ENCODE measurements around the gene ALDH1A2. TPM values are rescaled to one million over a fixed set of nuclear protein-coding genes. Genes with fewer than 3 reads are reported as not detected.

Gene ALDH1A2
- polyA plus RNA-seq, 1 donor from 2014 or later: 0.24 TPM

GRCh38 chr15:58049520-58050227 is 15.8 kb downstream of the ALDH1A2 start:
- H3K9me3 ChIP-seq (ENCODE audit: low read length): no peaks in the 10 kb centered on the region
- no peak overlapping the region for H3K9ac ChIP-seq (ENCODE audit: low read length)
- H3K36me3 ChIP-seq (ENCODE audit: insufficient read depth, low read length): no peaks in the 10 kb centered on the region
- no peak for TF ChIP-seq EZH2 (IDR thresholded peaks at IDR 0.05; ENCODE audit: borderline replicate concordance, insufficient read depth, low read length, poor library complexity, severe bottlenecking)
- no peaks in the 10 kb centered on the region for H4K20me1 ChIP-seq (ENCODE audit: insufficient read depth)
- no peaks in the 10 kb centered on the region for H3K79me2 ChIP-seq (replicated peaks; ENCODE audit: insufficient read depth, low read length)
- no peak overlapping the region for H3K4me3 ChIP-seq (ENCODE audit: low read length)
- no peaks in the 10 kb centered on the region for H3F3A ChIP-seq (ENCODE audit: insufficient read depth, low read length, poor library complexity, severe bottlenecking)
- H3K9me2 ChIP-seq (ENCODE audit: insufficient read depth, low read length): no peaks in the 10 kb centered on the region
- H3K27me3 ChIP-seq (ENCODE audit: insufficient read depth, low read depth, low read length): peaks cover 81% of the 10 kb centered on the region
- no peak overlapping the region for H3K27ac ChIP-seq (ENCODE audit: low read length)
- H2AFZ ChIP-seq (ENCODE audit: low read depth, low read length): no peak overlapping the region
- H3K4me2 ChIP-seq (ENCODE audit: low read length): no peak overlapping the region

- H3K9me3 ChIP-seq (ENCODE audit: low read length): no peaks in the 10 kb centered on the region
- H3K9me2 ChIP-seq (ENCODE audit: insufficient read depth, low read length): no peaks in the 10 kb centered on the region
- H3K36me3 ChIP-seq (ENCODE audit: insufficient read depth, low read length): no peaks in the 10 kb centered on the region
- H3K4me3 ChIP-seq (ENCODE audit: low read length): no peak overlapping the region
- H3K9ac ChIP-seq (ENCODE audit: low read length): no peak overlapping the region
- H3K79me2 ChIP-seq (replicated peaks; ENCODE audit: insufficient read depth, low read length): no peaks in the 10 kb centered on the region
- H3K27me3 ChIP-seq (ENCODE audit: insufficient read depth, low read depth, low read length): peaks cover 67% of the 10 kb centered on the region
- no peaks in the 10 kb centered on the region for H3F3A ChIP-seq (ENCODE audit: insufficient read depth, low read length, poor library complexity, severe bottlenecking)
- H3K4me2 ChIP-seq (ENCODE audit: low read length): no peak overlapping the region
- no peaks in the 10 kb centered on the region for H4K20me1 ChIP-seq (ENCODE audit: insufficient read depth)
- H3K27ac ChIP-seq (ENCODE audit: low read length): no peak overlapping the region
- TF ChIP-seq MXI1 (conservative IDR thresholded peaks at IDR 0.05; ENCODE audit: poor library complexity, severe bottlenecking) (no peak), POLR2AphosphoS5 (IDR thresholded peaks at IDR 0.05) (no peak), RAD21 (conservative IDR thresholded peaks at IDR 0.05) (no peak)
- no peak overlapping the region for H2AFZ ChIP-seq (ENCODE audit: low read depth, low read length)
These were observed 17.2 kb downstream of the ALDH1A2 start for GRCh38 chr15:58048261-58048660.

GRCh38 chr15:58047149-58047548 is 18.4 kb downstream of the ALDH1A2 start:
- H3K9me3 ChIP-seq (ENCODE audit: low read length): no peaks in the 10 kb centered on the region
- no peak overlapping the region for H3K27ac ChIP-seq (ENCODE audit: low read length)

More at GRCh38 chr15:58047149-58047548, 18.4 kb downstream of the ALDH1A2 start:
- Histone ChIP-seq H3K9ac (ENCODE audit: low read length) (no peak overlapping the region), H3K4me3 (ENCODE audit: low read length) (no peak overlapping the region), H4K20me1 (ENCODE audit: insufficient read depth) (no peaks in the 10 kb centered on the region), H3K36me3 (ENCODE audit: insufficient read depth, low read length) (no peaks in the 10 kb centered on the region), H3K9me2 (ENCODE audit: insufficient read depth, low read length) (no peaks in the 10 kb centered on the region), H3K27me3 (ENCODE audit: insufficient read depth, low read depth, low read length) (peaks cover 57% of the 10 kb centered on the region), H2AFZ (ENCODE audit: low read depth, low read length) (no peak overlapping the region), H3K4me2 (ENCODE audit: low read length) (no peak overlapping the region), H3K79me2 (replicated peaks; ENCODE audit: insufficient read depth, low read length) (no peaks in the 10 kb centered on the region), H3F3A (ENCODE audit: insufficient read depth, low read length, poor library complexity, severe bottlenecking) (no peaks in the 10 kb centered on the region)
- TF ChIP-seq RAD21 (conservative IDR thresholded peaks at IDR 0.05): no peak
- TF ChIP-seq REST (IDR thresholded peaks at IDR 0.05; ENCODE audit: borderline replicate concordance): no peak
- no peak for TF ChIP-seq SMC3 (conservative IDR thresholded peaks at IDR 0.05; ENCODE audit: poor library complexity)
- TF ChIP-seq EP300 (conservative IDR thresholded peaks at IDR 0.05; ENCODE audit: poor library complexity, severe bottlenecking): no peak
- no peak for TF ChIP-seq MXI1 (conservative IDR thresholded peaks at IDR 0.05; ENCODE audit: poor library complexity, severe bottlenecking)
- TF ChIP-seq POLR2AphosphoS5 (IDR thresholded peaks at IDR 0.05): no peak
- TF ChIP-seq CTCF (IDR thresholded peaks at IDR 0.05; ENCODE audit: poor library complexity, severe bottlenecking): no peak
- TF ChIP-seq TAF1 (IDR thresholded peaks at IDR 0.05; ENCODE audit: low read depth): no peak
- TF ChIP-seq EZH2 (IDR thresholded peaks at IDR 0.05; ENCODE audit: borderline replicate concordance, insufficient read depth, low read length, poor library complexity, severe bottlenecking): no peak

Measured in neural cell (in vitro differentiated cells).